GM12891 (cell line): ENCODE results near the gene SEC31B.

Experiments
- POLR2A ChIP-seq: IDR thresholded peaks from 2 replicates; pipeline ENCODE4 v1.6.1; 2011; ENCODE audit warnings: low read depth, low read length, control low read depth
- POLR2AphosphoS5 ChIP-seq: IDR thresholded peaks from 2 replicates; pipeline ENCODE4 v1.6.1; 2011; ENCODE audit warnings: low read depth, low read length, control low read depth
- POU2F2 ChIP-seq: IDR thresholded peaks from 2 replicates; pipeline ENCODE4 v1.6.1; 2011; ENCODE audit warnings: low read depth, mild to moderate bottlenecking, control low read depth, low read length, moderate library complexity
- SPI1 ChIP-seq: IDR thresholded peaks from 2 replicates; pipeline ENCODE4 v1.6.1; 2011; ENCODE audit warnings: low read depth, low read length, control low read depth
- TAF1 ChIP-seq: IDR thresholded peaks from 2 replicates; pipeline ENCODE4 v1.6.1; 2011; ENCODE audit warnings: low read depth, low read length, control low read depth

- TF ChIP-seq POLR2AphosphoS5, result no peak
- no peak for TF ChIP-seq TAF1
- TF ChIP-seq POLR2A, result no peak
- no peak for TF ChIP-seq SPI1
- no peak for TF ChIP-seq POU2F2
Measured at GRCh38 chr10:100565206-100565985, 45.7 kb upstream of the SEC31B start.
